Neutrophil (primary cell): ENCODE data around the gene ATF7IP2.
"Not testable (repeated sequence)": the region's sequence is repeated elsewhere in the genome, so short reads cannot be mapped to it uniquely, and the experiment has no call there.

Experiments
- H3K27ac ChIP-seq: fragments of 200-600 bp; sonication (generic); 2 replicates; pipeline ENCODE4 v1.5.1; 2016; ENCODE audit warnings: mild to moderate bottlenecking, moderate library complexity
- H3K27me3 ChIP-seq: fragments of 200-600 bp; sonication (generic); 2 replicates; pipeline ENCODE4 v1.6.0; 2016; ENCODE audit warnings: mild to moderate bottlenecking
- H3K36me3 ChIP-seq: fragments of 200-600 bp; sonication (generic); 2 replicates; pipeline ENCODE4 v1.5.1; 2017
- H3K4me1 ChIP-seq, 2 experiments: fragments of 200-600 bp in 1 of 2; sonication (generic) in 1 of 2; 1 replicate in 1 of 2; 2 replicates in 1 of 2; pipeline versions ENCODE4 v1.5.1 to v1.6.1; 2013 to 2016; ENCODE audit warnings: low read depth in 1 of 2, low read length in 1 of 2, mild to moderate bottlenecking in 1 of 2, moderate library complexity in 1 of 2; ENCODE audit not compliant: control insufficient read depth in 1 of 2, insufficient read depth in 1 of 2
- H3K4me3 ChIP-seq, 2 experiments: fragments of 200-600 bp in 1 of 2; sonication (generic) in 1 of 2; 1 replicate in 1 of 2; 2 replicates in 1 of 2; pipeline ENCODE4 v1.5.1; 2013 to 2016; ENCODE audit warnings: low read depth in 1 of 2, low read length in 1 of 2, mild to moderate bottlenecking in 1 of 2, moderate library complexity in 1 of 2
- H3K9me3 ChIP-seq: fragments of 200-600 bp; sonication (generic); 2 replicates; pipeline ENCODE4 v1.5.1; 2016
- TF ChIP-seq, protein P1 (sequence below): fragments of 200-600 bp; sonication (generic); IDR thresholded peaks from 2 replicates; pipeline ENCODE4 v1.5.1; 2016; ENCODE audit warnings: antibody characterized with exemption

Gene ATF7IP2

DNA sequence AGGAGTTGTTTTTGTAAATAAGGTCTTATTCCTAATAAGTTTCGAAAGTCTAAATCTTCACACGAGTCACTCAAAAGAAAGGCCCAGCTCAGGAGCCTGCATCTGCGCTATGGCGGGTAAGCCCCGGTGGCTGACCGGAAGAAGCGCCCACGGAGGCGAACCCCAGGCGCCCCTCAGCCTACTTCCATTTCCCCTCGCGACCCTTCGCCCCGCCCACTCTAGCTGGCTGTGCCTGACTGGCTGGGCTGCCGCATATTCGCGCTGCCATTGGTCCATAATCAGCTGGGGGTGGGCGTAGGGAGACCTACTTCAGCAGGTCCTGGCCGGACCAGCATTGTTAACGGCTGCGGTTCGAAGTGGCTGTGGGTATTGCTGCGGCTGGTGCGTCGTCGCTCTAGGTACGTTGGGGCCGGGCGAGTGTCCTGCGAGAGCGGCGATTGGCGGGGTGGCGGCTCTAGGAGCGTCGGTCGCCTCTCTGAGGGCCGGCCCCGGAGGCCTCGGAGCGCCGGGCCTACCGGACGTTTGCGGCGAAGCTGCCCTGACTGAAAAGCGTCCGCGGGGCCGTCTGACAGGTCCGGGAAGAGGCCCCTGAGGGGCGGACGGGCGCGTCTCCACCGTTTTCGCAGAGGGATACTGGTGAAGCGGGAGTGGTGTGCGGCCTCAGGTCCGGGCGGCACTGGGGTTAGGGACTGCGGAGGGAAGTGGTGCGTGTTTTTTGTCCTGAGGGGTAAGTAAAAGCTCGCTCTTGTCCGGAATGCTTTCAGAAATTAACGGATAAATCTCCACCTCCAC lies at the start of gene ATF7IP2:
ATF7IP2 (plus strand) TSS at position 337 of the 792 bp plus-strand sequence. CDS start 44,560 bp downstream, outside the sequence.
- peaks cover 16 to 25% of the 10 kb centered on the region in 2 experiments for H3K4me1 ChIP-seq
- peaks cover 9% of the 10 kb centered on the region for H3K27me3 ChIP-seq
- H3K27ac ChIP-seq: no peak within 1 kb of the TSS
- no peaks in the 10 kb centered on the region for H3K36me3 ChIP-seq
- H3K4me3 ChIP-seq: peak within 1 kb of the TSS; percentile 54 to 56
- TF ChIP-seq, protein P1, sequence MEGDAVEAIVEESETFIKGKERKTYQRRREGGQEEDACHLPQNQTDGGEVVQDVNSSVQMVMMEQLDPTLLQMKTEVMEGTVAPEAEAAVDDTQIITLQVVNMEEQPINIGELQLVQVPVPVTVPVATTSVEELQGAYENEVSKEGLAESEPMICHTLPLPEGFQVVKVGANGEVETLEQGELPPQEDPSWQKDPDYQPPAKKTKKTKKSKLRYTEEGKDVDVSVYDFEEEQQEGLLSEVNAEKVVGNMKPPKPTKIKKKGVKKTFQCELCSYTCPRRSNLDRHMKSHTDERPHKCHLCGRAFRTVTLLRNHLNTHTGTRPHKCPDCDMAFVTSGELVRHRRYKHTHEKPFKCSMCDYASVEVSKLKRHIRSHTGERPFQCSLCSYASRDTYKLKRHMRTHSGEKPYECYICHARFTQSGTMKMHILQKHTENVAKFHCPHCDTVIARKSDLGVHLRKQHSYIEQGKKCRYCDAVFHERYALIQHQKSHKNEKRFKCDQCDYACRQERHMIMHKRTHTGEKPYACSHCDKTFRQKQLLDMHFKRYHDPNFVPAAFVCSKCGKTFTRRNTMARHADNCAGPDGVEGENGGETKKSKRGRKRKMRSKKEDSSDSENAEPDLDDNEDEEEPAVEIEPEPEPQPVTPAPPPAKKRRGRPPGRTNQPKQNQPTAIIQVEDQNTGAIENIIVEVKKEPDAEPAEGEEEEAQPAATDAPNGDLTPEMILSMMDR: no peak
- no peaks in the 10 kb centered on the region for H3K9me3 ChIP-seq

- TF ChIP-seq, protein P1: no peak
- Histone ChIP-seq H3K36me3 (no peaks in the 10 kb centered on the region), H3K27me3 (no peaks in the 10 kb centered on the region), H3K9me3 (peaks cover 8% of the 10 kb centered on the region), H3K4me1 (no peaks in the 10 kb centered on the region), H3K4me3 (no peak overlapping the region), H3K27ac (no peak overlapping the region)
Observed at GRCh38 chr16:10338426-10338825, 47.4 kb upstream of the ATF7IP2 start.

GRCh38 chr16:10339777-10340732 lies 45.8 kb upstream of the ATF7IP2 start:
- Histone ChIP-seq H3K4me3 (no peak overlapping the region), H3K27me3 (no peaks in the 10 kb centered on the region), H3K4me1 (no peaks in the 10 kb centered on the region), H3K36me3 (no peaks in the 10 kb centered on the region), H3K9me3 (peaks cover 8% of the 10 kb centered on the region), H3K27ac (no peak overlapping the region)
- TF ChIP-seq, protein P1: no peak

- H3K27me3 ChIP-seq: no peaks in the 10 kb centered on the region
- no peak overlapping the region for H3K27ac ChIP-seq
- peaks cover 8% of the 10 kb centered on the region for H3K9me3 ChIP-seq
- H3K36me3 ChIP-seq: no peaks in the 10 kb centered on the region
- H3K4me3 ChIP-seq: no peak overlapping the region
- H3K4me1 ChIP-seq: no peaks in the 10 kb centered on the region
- TF ChIP-seq, protein P1: no peak
Observed at GRCh38 chr16:10343124-10343760, 42.6 kb upstream of the ATF7IP2 start.

DNA sequence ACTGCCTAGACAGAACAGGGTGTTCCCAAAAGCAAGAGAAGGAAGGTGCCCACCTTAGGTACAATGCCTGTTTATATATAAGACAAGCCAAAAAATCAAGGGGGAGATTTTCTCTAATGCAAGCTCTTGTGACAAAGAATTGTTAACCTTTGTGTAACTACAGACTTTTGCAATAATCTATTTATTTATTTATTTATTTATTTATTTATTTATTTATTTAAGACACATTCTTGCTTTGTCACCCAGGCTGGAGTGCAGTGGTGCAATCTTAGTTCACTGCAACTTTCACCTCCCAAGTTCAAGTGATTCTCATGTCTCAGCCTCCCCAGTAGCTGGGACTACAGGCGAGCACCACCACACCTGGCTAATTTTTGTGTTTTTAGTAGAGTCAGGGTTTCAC lies 41.2 kb upstream of the ATF7IP2 start:
- H3K27me3 ChIP-seq, H3K27ac ChIP-seq, H3K4me3 ChIP-seq, H3K36me3 ChIP-seq, H3K9me3 ChIP-seq, H3K4me1 ChIP-seq: not testable (repeated sequence)
